GM12892 (cell line): Measurements from ENCODE around the gene DLX1.

Experiments used
- DNase-seq: peaks from one replicate; pipeline ENCODE4 v3.0.0; 2011; ENCODE audit not compliant: insufficient read length
- FAIRE-seq: peaks from 2 replicates; lab custom pipeline; 2011; peaks lifted over from hg19 to GRCh38; lab: Jason Lieb, UNC
- POLR2A ChIP-seq: IDR thresholded peaks from 2 replicates; pipeline ENCODE4 v1.6.1; 2011; ENCODE audit warnings: low read depth, low read length, control low read depth
- POLR2AphosphoS5 ChIP-seq: IDR thresholded peaks from 2 replicates; pipeline ENCODE4 v1.6.1; 2011; ENCODE audit warnings: low read depth, low read length, control low read depth
- TAF1 ChIP-seq: IDR thresholded peaks from 2 replicates; pipeline ENCODE4 v1.6.1; 2011; ENCODE audit warnings: low read depth, mild to moderate bottlenecking, control low read depth, low read length, borderline replicate concordance

DLX1 gene

GRCh38 chr2:172090044-172090961 is 5.0 kb downstream of the DLX1 start:
- FAIRE-seq: no peak
- no peak for TF ChIP-seq POLR2A
- TF ChIP-seq TAF1: no peak
- TF ChIP-seq POLR2AphosphoS5: no peak

GRCh38 chr2:172091000-172091641 is 5.8 kb downstream of the DLX1 start:
- TF ChIP-seq TAF1 (no peak), POLR2AphosphoS5 (no peak), POLR2A (no peak)
- no peak for FAIRE-seq
- DNase-seq: no peak

More at GRCh38 chr2:172090044-172090961, 5.0 kb downstream of the DLX1 start:
- no peak for DNase-seq

- no peak for DNase-seq
Observed at GRCh38 chr2:172091761-172092566, 6.7 kb downstream of the DLX1 start.

GRCh38 chr2:172092716-172093415 is 7.6 kb downstream of the DLX1 start:
- DNase-seq (no peak), FAIRE-seq (no peak)
- TF ChIP-seq TAF1: no peak
- no peak for TF ChIP-seq POLR2AphosphoS5
- TF ChIP-seq POLR2A: no peak

More at GRCh38 chr2:172091761-172092566, 6.7 kb downstream of the DLX1 start:
- no peak for FAIRE-seq
- TF ChIP-seq POLR2AphosphoS5 (no peak), POLR2A (no peak), TAF1 (no peak)

- FAIRE-seq (no peak), DNase-seq (no peak)
- TF ChIP-seq POLR2A: no peak
- TF ChIP-seq TAF1: no peak
- TF ChIP-seq POLR2AphosphoS5: no peak
Observed at GRCh38 chr2:172093416-172094293, 8.3 kb downstream of the DLX1 start.

DNA sequence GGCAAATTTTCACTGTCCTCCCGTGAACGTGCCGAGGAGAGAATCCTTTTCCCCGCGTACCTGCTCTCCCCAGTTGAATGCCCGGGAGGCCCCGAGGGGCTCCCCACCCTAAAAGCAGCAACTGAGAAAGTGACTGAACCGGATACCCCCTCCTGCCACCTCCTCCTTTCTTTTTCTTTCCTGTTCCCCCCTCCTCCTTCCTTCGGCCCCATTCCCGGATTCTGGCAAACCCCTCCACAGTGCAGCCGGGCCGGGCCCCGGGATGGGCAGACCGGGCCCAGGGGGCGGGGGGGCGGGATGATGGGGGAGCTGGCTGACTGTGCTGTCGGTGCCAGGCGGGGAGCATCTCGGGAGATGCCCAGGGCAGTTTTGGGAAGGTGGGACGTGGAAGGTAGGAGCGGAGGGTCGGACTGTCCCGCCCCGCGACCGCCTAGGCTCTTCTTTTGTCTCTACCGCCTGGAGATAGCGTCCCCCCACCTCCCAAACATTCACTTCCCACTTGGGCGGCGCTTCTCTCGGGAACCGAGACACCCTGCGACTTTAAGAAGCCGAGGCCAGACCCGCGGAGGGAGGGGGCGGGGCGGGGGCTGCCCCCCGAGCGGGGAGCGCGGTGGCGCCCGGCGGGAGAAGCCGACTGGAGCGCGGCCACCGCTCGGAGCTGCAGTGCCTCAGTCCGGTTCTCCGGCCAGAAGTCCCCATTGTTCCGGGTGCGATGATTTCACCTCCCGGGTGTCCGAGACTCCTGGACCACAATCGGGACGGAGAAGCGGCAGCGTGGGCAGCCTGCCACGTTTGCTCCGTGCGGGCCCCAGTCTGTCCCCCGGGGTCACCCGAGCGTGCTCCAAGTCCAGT is 9.2 kb downstream of the DLX1 start:
- FAIRE-seq: no peak
- no peak for DNase-seq
- TF ChIP-seq POLR2A (no peak), POLR2AphosphoS5 (no peak), TAF1 (no peak)

GRCh38 chr2:172095146-172095904 is 10.0 kb downstream of the DLX1 start:
- TF ChIP-seq POLR2A (peak; percentile 33; the same call in 1 of the 2 replicates), TAF1 (no peak), POLR2AphosphoS5 (no peak)
- peak; percentile 75 for DNase-seq
- FAIRE-seq: peak; percentile 92

GRCh38 chr2:172095905-172096625 is 10.8 kb downstream of the DLX1 start:
- TF ChIP-seq POLR2AphosphoS5 (no peak), POLR2A (no peak), TAF1 (no peak)
- no peak for DNase-seq
- FAIRE-seq: no peak
